Measurements from ENCODE around the gene ZNF143. TPM values are rescaled to one million over a fixed set of nuclear protein-coding genes. Genes with fewer than 3 reads are reported as not detected.

The ZNF143 gene
- total and polyA plus RNA-seq, 2 of the 13 experiments (the other 11 are each of a cell fraction or from before 2014, with no cell fraction given): 22.4 to 35.6 TPM

DNA sequence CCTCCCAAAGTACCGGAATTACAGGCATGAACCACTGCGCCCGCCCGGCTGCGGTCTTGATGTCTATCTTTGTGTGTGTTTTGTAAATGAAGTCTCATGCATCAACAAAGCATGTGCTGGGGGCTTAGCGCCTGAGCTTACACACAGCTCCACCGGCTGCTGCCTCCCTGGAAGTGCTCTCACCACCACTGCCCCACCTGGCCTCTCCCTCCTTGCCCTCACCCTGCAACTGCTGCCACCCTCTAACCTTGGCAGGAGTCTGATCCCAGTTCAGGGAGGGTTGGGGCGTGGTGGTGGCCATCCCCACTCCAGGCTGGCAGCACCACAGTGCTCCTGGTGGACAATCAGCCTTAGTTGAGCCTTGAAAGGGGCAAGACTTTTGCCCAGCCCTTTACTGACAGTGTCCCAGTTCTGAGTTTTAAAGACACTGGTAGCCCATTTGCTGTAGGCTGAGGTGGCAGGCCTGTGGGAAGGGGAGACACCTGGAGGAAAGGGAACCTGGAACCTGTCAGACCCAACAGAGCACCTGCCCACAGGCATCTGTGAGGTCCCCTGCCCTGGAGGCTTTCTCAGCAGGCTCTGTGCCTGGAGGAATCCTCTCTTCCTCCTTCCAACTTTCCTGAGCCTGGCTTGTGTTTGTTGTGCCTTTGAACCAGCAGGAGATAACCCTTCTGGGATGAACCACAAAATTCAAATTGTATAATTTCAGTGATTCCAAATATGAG is 70.3 kb downstream of the ZNF143 start:
- ATAC-seq (peak; percentile 67), DNase-seq (ENCODE audit: low spot score) (no peak), FAIRE-seq (no peak)
- peaks cover 0 to 12% of the 10 kb centered on the region in 2 experiments; a peak in 2 of 5 replicates for H3K36me3 ChIP-seq (replicated peaks in 1 of 2; ENCODE audit: control insufficient read depth in 1 of 2, insufficient read depth in 2 of 2, low read length in 2 of 2)
- 97% methylated on average over 8 of the region's 8 CpGs for WGBS (ENCODE audit: low lambda C conversion rate)
- H3K79me2 ChIP-seq (ENCODE audit: insufficient read depth, low read length): no peaks in the 10 kb centered on the region
- H3K27me3 ChIP-seq (ENCODE audit: control insufficient read depth in 1 of 2, insufficient read depth in 2 of 2, low read length in 2 of 2): no peaks in the 10 kb centered on the region
- no peak overlapping the region for H3K27ac ChIP-seq (ENCODE audit: extremely low read length, insufficient read depth, low read length)
- H3K9me3 ChIP-seq (ENCODE audit: low read length): no peaks in the 10 kb centered on the region
- no peaks in the 10 kb centered on the region for H4K20me1 ChIP-seq (ENCODE audit: insufficient read depth, low read length)
- intact Hi-C loops (cut with micrococcal nuclease; ENCODE audit: unreplicated experiment): no loop called here
- H2AFZ ChIP-seq (ENCODE audit: low read length): no peak overlapping the region
- ChIA-PET POLR2A (interaction anchor here (0.8 to 1.0 kb wide), 2 partner anchors 41 to 82 kb away, joined by 3 to 4 read pairs; no protein-coding TSS in a partner anchor), CTCF (ENCODE audit: low intra/inter-chr PET ratio, low total read pairs) (no interaction called here)
- in situ Hi-C loops (cut with HindIII; ENCODE audit: extremely low pct_ligation_motif_present, low pct_unique_long_range_greater_than_20kb): loop anchor here (5.0 kb wide), 1 partner anchor 41 kb away; the partner anchor contains the start of gene WEE1
- H3K4me3 ChIP-seq (replicated peaks in 1 of 3; ENCODE audit: insufficient read depth in 1 of 3, low read depth in 2 of 3, low read length in 3 of 3): no peak overlapping the region
- BruUV-seq (replicated peaks): no TSS peak
- peaks cover 55% of the 10 kb centered on the region for H3K4me1 ChIP-seq (ENCODE audit: insufficient read depth, low read length)
- H3K4me2 ChIP-seq (ENCODE audit: low read depth, low read length): no peak overlapping the region
- H3K9ac ChIP-seq (ENCODE audit: insufficient read depth, low read depth, low read length): no peak overlapping the region
- no peak for TF ChIP-seq ZNF326 (CRISPR knock-in tag; IDR thresholded peaks at IDR 0.05; ENCODE audit: borderline replicate concordance)
- TF ChIP-seq ZNF329 (CRISPR knock-in tag; IDR thresholded peaks at IDR 0.05; ENCODE audit: low read depth): no peak
- TF ChIP-seq MIXL1 (CRISPR knock-in tag; IDR thresholded peaks at IDR 0.05): no peak
- no peak for TF ChIP-seq TFDP2 (CRISPR knock-in tag; IDR thresholded peaks at IDR 0.05)
- TF ChIP-seq STAG1 (CRISPR knock-in tag; IDR thresholded peaks at IDR 0.05): peak; percentile 28; the same call in 1 of the 2 replicates
- TF ChIP-seq HNRNPL (IDR thresholded peaks at IDR 0.05; ENCODE audit: low read depth, low read length): 0 out of 2 replicates have a peak, but pooled peaks have one; percentile 63
- TF ChIP-seq NCOR1 (IDR thresholded peaks at IDR 0.05; ENCODE audit: borderline replicate concordance, low read length): no peak
- peak; percentile 49 for TF ChIP-seq ZNF687 (CRISPR knock-in tag; IDR thresholded peaks at IDR 0.05)
- TF ChIP-seq, protein P1, sequence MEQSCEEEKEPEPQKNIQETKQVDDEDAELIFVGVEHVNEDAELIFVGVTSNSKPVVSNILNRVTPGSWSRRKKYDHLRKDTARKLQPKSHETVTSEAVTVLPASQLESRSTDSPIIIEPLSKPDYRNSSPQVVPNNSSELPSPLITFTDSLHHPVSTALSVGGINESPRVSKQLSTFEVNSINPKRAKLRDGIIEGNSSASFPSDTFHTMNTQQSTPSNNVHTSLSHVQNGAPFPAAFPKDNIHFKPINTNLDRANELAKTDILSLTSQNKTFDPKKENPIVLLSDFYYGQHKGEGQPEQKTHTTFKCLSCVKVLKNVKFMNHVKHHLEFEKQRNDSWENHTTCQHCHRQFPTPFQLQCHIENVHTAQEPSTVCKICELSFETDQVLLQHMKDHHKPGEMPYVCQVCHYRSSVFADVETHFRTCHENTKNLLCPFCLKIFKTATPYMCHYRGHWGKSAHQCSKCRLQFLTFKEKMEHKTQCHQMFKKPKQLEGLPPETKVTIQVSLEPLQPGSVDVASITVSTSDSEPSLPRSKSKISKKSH (CRISPR knock-in tag; IDR thresholded peaks at IDR 0.05; ENCODE audit: borderline replicate concordance): peak; percentile 51; the same call in 1 of the 2 replicates
- TF ChIP-seq DR1 (CRISPR knock-in tag; IDR thresholded peaks at IDR 0.05): no peak
- no peak for TF ChIP-seq ATF6 (CRISPR knock-in tag; conservative IDR thresholded peaks at IDR 0.05)
